HCT116 (cell line): ENCODE results near the gene TF. TPM values are rescaled to one million over a fixed set of nuclear protein-coding genes. Genes with fewer than 3 reads are reported as not detected.

ENCODE experiments used
- ATAC-seq: fragments of 200-7000 bp; cut with Tn5 transposase; 2 replicates; pipeline ENCODE4 v1.9.1; 2020; ENCODE audit warnings: mild to moderate bottlenecking, moderate library complexity
- BruUV-seq: library from RNA; stranded (reverse); fragments of 400-500 nt; replicated peaks from 2 replicates; lab custom pipeline; 2021; lab: Mats Ljungman, UMichigan
- CTCF ChIA-PET: fragments of 300-600 bp; sonication (Branson Sonifier 250); formaldehyde crosslinking; loops from one replicate; lab custom pipeline; 2021; ENCODE audit warnings: antibody characterized with exemption; lab: Charles Lee
- POLR2A ChIA-PET: fragments of 300-600, 350-600 bp; sonication (Branson Sonifier 250); formaldehyde crosslinking; loops from one replicate; lab custom pipeline; 2021; ENCODE audit warnings: antibody characterized with exemption; lab: Charles Lee
- RAD21 ChIA-PET, 2 experiments: fragments of 300-600 bp; sonication (Branson Sonifier 250); formaldehyde crosslinking; loops; one replicate each; lab custom pipeline; 2023; ENCODE audit warnings: low total read pairs in 2 of 2; ENCODE audit not compliant: uncharacterized antibody in 2 of 2, unreplicated experiment in 2 of 2, low non-redundant PET in 1 of 2; lab: Charles Lee
- DNase-seq: peaks from one replicate; pipeline ENCODE4 v3.0.0-alpha.2; 2010; ENCODE audit warnings: low read depth, low spot score
- H2AFZ ChIP-seq: fragments of 200-600 bp; shearing (Covaris generic), sonication (generic); 2 replicates; pipeline ENCODE4 v1.6.1; 2017; ENCODE audit warnings: low read depth, mixed run types, mixed read lengths, antibody characterized with exemption, low read length; ENCODE audit not compliant: poor library complexity, severe bottlenecking
- H3K27ac ChIP-seq: 2 replicates; pipeline ENCODE4 v1.5.1; 2012; ENCODE audit warnings: low read depth, low read length
- H3K27me3 ChIP-seq: fragments of 200-600 bp; sonication (generic); 2 replicates; pipeline ENCODE4 v1.6.1; 2016; ENCODE audit warnings: mixed run types, low read length, mixed read lengths; ENCODE audit not compliant: insufficient read depth
- H3K36me3 ChIP-seq, 2 experiments: fragments of 200-500 bp in 1 of 2; fragments of 200-600 bp in 1 of 2; sonication (Bioruptor generic) in 1 of 2; sonication (generic) in 1 of 2; 2 replicates each; pipeline versions ENCODE4 v1.5.1 to v1.6.1; 2014 to 2016; ENCODE audit warnings: low read length in 2 of 2, inconsistent platforms in 1 of 2, mixed read lengths in 1 of 2, mixed run types in 1 of 2; ENCODE audit not compliant: insufficient read depth in 2 of 2, control insufficient read depth in 1 of 2
- H3K4me1 ChIP-seq, 2 experiments: fragments of 200-600 bp in 1 of 2; sonication (generic) in 1 of 2; 2 replicates each; pipeline versions ENCODE4 v1.5.1 to v1.6.1; 2012 to 2017; ENCODE audit warnings: low read length in 2 of 2, inconsistent platforms in 1 of 2, mild to moderate bottlenecking in 1 of 2, mixed read lengths in 1 of 2, mixed run types in 1 of 2, moderate library complexity in 1 of 2; ENCODE audit not compliant: insufficient read depth in 2 of 2, control insufficient read depth in 1 of 2
- H3K4me2 ChIP-seq: fragments of 200-600 bp; sonication (generic); 2 replicates; pipeline ENCODE4 v1.6.1; 2017; ENCODE audit warnings: mixed run types, low read length, mixed read lengths
- H3K4me3 ChIP-seq, 2 experiments: fragments of 200-600 bp in 1 of 2; sonication (generic) in 1 of 2; replicated peaks in 1 of 2; 2 replicates each; pipeline ENCODE4 v1.5.1; 2011 to 2016; ENCODE audit warnings: low read length in 2 of 2, control low read depth in 1 of 2, low read depth in 1 of 2, mild to moderate bottlenecking in 1 of 2, mixed read lengths in 1 of 2, mixed run types in 1 of 2
- H3K79me2 ChIP-seq: fragments of 200-600 bp; sonication (generic); 2 replicates; pipeline ENCODE4 v1.6.1; 2017; ENCODE audit warnings: mild to moderate bottlenecking, mixed run types, low read length, moderate library complexity, mixed read lengths; ENCODE audit not compliant: insufficient read depth
- H3K9ac ChIP-seq: fragments of 200-600 bp; sonication (generic); 2 replicates; pipeline ENCODE4 v1.6.1; 2016; ENCODE audit warnings: low read length, mixed read lengths
- H3K9me2 ChIP-seq: fragments of 200-600 bp; sonication (generic), shearing (Covaris generic); 2 replicates; pipeline ENCODE4 v1.6.1; 2017; ENCODE audit warnings: mixed run types, mild to moderate bottlenecking, moderate library complexity; ENCODE audit not compliant: insufficient read depth
- H3K9me3 ChIP-seq, 2 experiments: fragments of 200-500 bp in 1 of 2; fragments of 200-600 bp in 1 of 2; sonication (Bioruptor generic) in 1 of 2; sonication (generic) in 1 of 2; 2 replicates each; pipeline ENCODE4 v1.6.1; 2014 to 2017; ENCODE audit warnings: low read length in 2 of 2, mixed read lengths in 2 of 2, inconsistent platforms in 1 of 2, low read depth in 1 of 2, mild to moderate bottlenecking in 1 of 2, mixed run types in 1 of 2, moderate library complexity in 1 of 2; ENCODE audit not compliant: control insufficient read depth in 1 of 2, insufficient read depth in 1 of 2
- H4K20me1 ChIP-seq: fragments of 200-600 bp; sonication (generic), shearing (Covaris generic); 2 replicates; pipeline ENCODE4 v1.6.1; 2017; ENCODE audit warnings: mixed run types, mild to moderate bottlenecking, moderate library complexity; ENCODE audit not compliant: insufficient read depth
- CEBPB ChIP-seq: IDR thresholded peaks from 2 replicates; pipeline ENCODE4 v1.6.1; 2012; ENCODE audit warnings: low read depth
- CTCF ChIP-seq, 3 experiments: fragments of 200-600 bp in 1 of 3; sonication (generic) in 1 of 3; IDR thresholded peaks in 2 of 3; conservative IDR thresholded peaks in 1 of 3; 2 replicates each; pipeline ENCODE4 v1.5.1; 2012 to 2017; ENCODE audit warnings: low read depth in 2 of 3, low read length in 2 of 3, antibody characterized with exemption in 1 of 3, borderline replicate concordance in 1 of 3, control low read depth in 1 of 3, mild to moderate bottlenecking in 1 of 3, mixed read lengths in 1 of 3, mixed run types in 1 of 3, moderate library complexity in 1 of 3; ENCODE audit not compliant: insufficient read depth in 1 of 3
- EGR1 ChIP-seq: IDR thresholded peaks from 2 replicates; pipeline ENCODE4 v1.6.1; 2012; ENCODE audit warnings: low read depth
- ELF1 ChIP-seq: IDR thresholded peaks from 2 replicates; pipeline ENCODE4 v1.6.1; 2012; ENCODE audit warnings: low read depth, borderline replicate concordance
- EZH2 ChIP-seq: fragments of 200-600 bp; sonication (generic); IDR thresholded peaks from 2 replicates; pipeline ENCODE4 v1.6.1; 2017; ENCODE audit warnings: antibody characterized with exemption, mixed run types
- EZH2phosphoT487 ChIP-seq: fragments of 200-600 bp; IDR thresholded peaks from 2 replicates; pipeline ENCODE4 v1.6.1; 2018; ENCODE audit warnings: antibody characterized with exemption, borderline replicate concordance
- FOSL1 ChIP-seq: IDR thresholded peaks from 2 replicates; pipeline ENCODE4 v1.6.1; 2012; ENCODE audit warnings: low read depth
- JUND ChIP-seq: IDR thresholded peaks from 2 replicates; pipeline ENCODE4 v1.6.1; 2012
- POLR2A ChIP-seq: IDR thresholded peaks from 2 replicates; pipeline ENCODE4 v1.7.0; 2011; ENCODE audit warnings: borderline replicate concordance; ENCODE audit not compliant: insufficient read depth, insufficient read length; ENCODE audit errors: extremely low read depth
- POLR2AphosphoS5 ChIP-seq: IDR thresholded peaks from 2 replicates; pipeline ENCODE4 v1.6.1; 2011; ENCODE audit warnings: mild to moderate bottlenecking, low read depth, low read length, moderate library complexity
- SP1 ChIP-seq: IDR thresholded peaks from 2 replicates; pipeline ENCODE4 v1.6.1; 2012; ENCODE audit warnings: low read depth
- SRF ChIP-seq: IDR thresholded peaks from 2 replicates; pipeline ENCODE4 v1.6.1; 2012; ENCODE audit warnings: low read depth
- TCF7L2 ChIP-seq: IDR thresholded peaks from 2 replicates; pipeline ENCODE4 v1.7.0; 2011; ENCODE audit warnings: borderline replicate concordance, inconsistent platforms; ENCODE audit not compliant: insufficient read depth, insufficient read length; ENCODE audit errors: extremely low read depth
- YY1 ChIP-seq: IDR thresholded peaks from 2 replicates; pipeline ENCODE4 v1.6.1; 2011; ENCODE audit warnings: low read length, low read depth, moderate library complexity, mild to moderate bottlenecking; ENCODE audit not compliant: insufficient replicate concordance; ENCODE audit errors: extremely low read depth
- ZFX ChIP-seq: fragments of 450-650 bp; IDR thresholded peaks from 2 replicates; pipeline ENCODE4 v1.6.1; 2017
- intact Hi-C: fragments of 100-400 bp; cut with micrococcal nuclease; formaldehyde crosslinking; loops from 2 replicates; pipeline ENCODE4 v1.10.0; 2022
- total RNA-seq: library from RNA; stranded (reverse); gene quantifications from one replicate; pipeline ENCODE4 v1.2.1, GENCODE V29; 2021; ENCODE audit not compliant: unreplicated experiment
- TF ChIP-seq, protein P1 (sequence below): IDR thresholded peaks from 2 replicates; pipeline ENCODE4 v1.6.1; 2012
- TF ChIP-seq, protein P2 (sequence below): IDR thresholded peaks from 2 replicates; pipeline ENCODE4 v1.6.1; 2012

The TF gene
- total RNA-seq, 1 experiment from 2014 or later: 10.4 TPM

GRCh38 chr3:133769536-133769935, 23.3 kb downstream of the TF start:
- BruUV-seq: no TSS peak
- Histone ChIP-seq H3K79me2 (no peaks in the 10 kb centered on the region), H3K27me3 (no peaks in the 10 kb centered on the region), H2AFZ (no peak overlapping the region), H3K4me1 (no peaks in the 10 kb centered on the region), H3K4me3 (no peak overlapping the region), H3K36me3 (no peaks in the 10 kb centered on the region), H3K4me2 (no peak overlapping the region), H3K27ac (no peak overlapping the region), H3K9me3 (no peaks in the 10 kb centered on the region), H4K20me1 (no peaks in the 10 kb centered on the region), H3K9ac (no peak overlapping the region), H3K9me2 (no peaks in the 10 kb centered on the region)
- ChIA-PET CTCF (no interaction called here), POLR2A (no interaction called here), RAD21 (no interaction called here)
- no peak for TF ChIP-seq YY1
- TF ChIP-seq SP1: no peak
- no peak for TF ChIP-seq TCF7L2
- no peak for TF ChIP-seq POLR2A
- no peak for TF ChIP-seq ZFX
- no peak for TF ChIP-seq POLR2AphosphoS5
- TF ChIP-seq ELF1: no peak
- TF ChIP-seq EZH2phosphoT487: no peak
- no peak for TF ChIP-seq EZH2
- TF ChIP-seq, protein P1, sequence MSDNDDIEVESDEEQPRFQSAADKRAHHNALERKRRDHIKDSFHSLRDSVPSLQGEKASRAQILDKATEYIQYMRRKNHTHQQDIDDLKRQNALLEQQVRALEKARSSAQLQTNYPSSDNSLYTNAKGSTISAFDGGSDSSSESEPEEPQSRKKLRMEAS: no peak
- no peak for TF ChIP-seq SRF
- TF ChIP-seq, protein P2, sequence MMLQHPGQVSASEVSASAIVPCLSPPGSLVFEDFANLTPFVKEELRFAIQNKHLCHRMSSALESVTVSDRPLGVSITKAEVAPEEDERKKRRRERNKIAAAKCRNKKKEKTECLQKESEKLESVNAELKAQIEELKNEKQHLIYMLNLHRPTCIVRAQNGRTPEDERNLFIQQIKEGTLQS: no peak
- no peak for TF ChIP-seq FOSL1
- TF ChIP-seq CEBPB: no peak
- TF ChIP-seq JUND: no peak
- no peak for TF ChIP-seq EGR1
- no peak for TF ChIP-seq CTCF (IDR thresholded peaks at IDR 0.05 in 2 of 3, conservative IDR thresholded peaks at IDR 0.05 in 1 of 3; ENCODE audit: borderline replicate concordance in 1 of 3, insufficient read depth in 1 of 3, low read depth in 2 of 3, low read length in 2 of 3)
- DNase-seq (no peak), ATAC-seq (no peak)
- intact Hi-C loops: no loop called here
